ENCODE measurements around the gene MTFR1L.
A peak's percentile ranks its signal among the peaks of the same experiment; 100 is the strongest.

The MTFR1L gene

GRCh38 chr1:25792115-25792514 lies 27.6 kb upstream of the MTFR1L start:
- no peak for DNase-seq

GRCh38 chr1:25793585-25794170 lies 26.1 kb upstream of the MTFR1L start:
- DNase-seq: no peak

- DNase-seq: no peak
Observed at GRCh38 chr1:25794325-25794724, 25.4 kb upstream of the MTFR1L start.

- no peak for DNase-seq
Observed at GRCh38 chr1:25795211-25795610, 24.5 kb upstream of the MTFR1L start.

- no peak for DNase-seq
Observed at GRCh38 chr1:25795946-25796810, 23.6 kb upstream of the MTFR1L start.

- peak; percentile 39 to 63 for DNase-seq
Observed at GRCh38 chr1:25796811-25797458, 22.8 kb upstream of the MTFR1L start.

- DNase-seq: no peak
Observed at GRCh38 chr1:25797939-25798338, 21.8 kb upstream of the MTFR1L start.

- no peak for DNase-seq
Observed at GRCh38 chr1:25798666-25799351, 20.9 kb upstream of the MTFR1L start.

GRCh38 chr1:25799352-25799934 lies 20.3 kb upstream of the MTFR1L start:
- no peak for DNase-seq

- DNase-seq: peak in 1 of 2 experiments; percentile 23
Observed at GRCh38 chr1:25799935-25800702, 19.6 kb upstream of the MTFR1L start, which contains the start of gene SELENON. Gene SELENON (plus strand): TSS chr1:25800193. CDS start chr1:25800231, 38 bp downstream.

GRCh38 chr1:25800703-25801377 lies 18.9 kb upstream of the MTFR1L start:
- DNase-seq: no peak

- no peak for DNase-seq
Observed at GRCh38 chr1:25802915-25803314, 16.8 kb upstream of the MTFR1L start.

GRCh38 chr1:25803368-25803767 lies 16.4 kb upstream of the MTFR1L start:
- no peak for DNase-seq

- no peak for DNase-seq
Observed at GRCh38 chr1:25804244-25804963, 15.3 kb upstream of the MTFR1L start.

GRCh38 chr1:25804964-25805862 lies 14.5 kb upstream of the MTFR1L start:
- no peak for DNase-seq

GRCh38 chr1:25805863-25806225 lies 13.9 kb upstream of the MTFR1L start:
- DNase-seq: no peak

GRCh38 chr1:25806418-25806817 lies 13.3 kb upstream of the MTFR1L start:
- no peak for DNase-seq

- DNase-seq: no peak
Observed at GRCh38 chr1:25807480-25808390, 12.0 kb upstream of the MTFR1L start.
